ENCODE measurements around the gene ACOXL. TPM values are rescaled to one million over a fixed set of nuclear protein-coding genes. Genes with fewer than 3 reads are reported as not detected.

Gene ACOXL
- total and polyA plus RNA-seq, 2 of the 8 experiments (the other 6 are each of a cell fraction or from before 2014, with no cell fraction given) = 11.4 to 20.6 TPM

GRCh38 chr2:110810404-110810803, 78.0 kb downstream of the ACOXL start:
- DNase-seq (ENCODE audit: low read depth in 1 of 2, low spot score in 2 of 2) = no peak
- peaks cover 0 to 6% (median 0%) of the 10 kb centered on the region in 4 experiments; a peak in 1 of 7 replicates for H3K4me1 ChIP-seq (replicated peaks in 1 of 4; ENCODE audit: control insufficient read depth in 3 of 4, insufficient read depth in 4 of 4, low read length in 3 of 4)
- ChIA-PET POLR2A (ENCODE audit: partially characterized antibody) (no interaction called here), CTCF (ENCODE audit: partially characterized antibody) (interaction anchor here (5.5 kb wide), 1 partner anchor 43 kb away, joined by 52 read pairs; no protein-coding TSS in a partner anchor)
- 46% methylated on average over 2 of the region's 2 CpGs; no CpG with 5 or more reads in 1 of the 2 experiments for WGBS, 2 experiments (ENCODE audit: extremely low coverage in 1 of 2, insufficient coverage in 1 of 2, insufficient read length in 1 of 2, insufficient replicate concordance in 2 of 2, low coverage in 1 of 2, low lambda C conversion rate in 2 of 2, missing lambda C conversion rate in 1 of 2)
- no peak overlapping the region for H3K23ac ChIP-seq (ENCODE audit: insufficient read length)
- no peaks in the 10 kb centered on the region for H3K27me3 ChIP-seq (replicated peaks in 1 of 4; ENCODE audit: control insufficient read depth in 3 of 4, extremely low read depth in 1 of 4, insufficient read depth in 3 of 4, low read length in 3 of 4)
- no peak overlapping the region for H2BK20ac ChIP-seq (ENCODE audit: low read length)
- H4K91ac ChIP-seq (replicated peaks; ENCODE audit: insufficient read length, low read length) = no peak overlapping the region
- H2AFZ ChIP-seq (ENCODE audit: low read length) = no peak overlapping the region
- no peak overlapping the region for H3K27ac ChIP-seq (ENCODE audit: low read depth, low read length)
- H2BK5ac ChIP-seq (ENCODE audit: low read depth, low read length) = no peak overlapping the region
- peaks cover 5 to 18% (median 14%) of the 10 kb centered on the region in 4 experiments; a peak in 4 of 8 replicates for H3K36me3 ChIP-seq (ENCODE audit: control insufficient read depth in 2 of 4, insufficient read depth in 4 of 4, low read length in 3 of 4)
- no peaks in the 10 kb centered on the region for H3K79me1 ChIP-seq (ENCODE audit: low read depth, low read length)
- H3K14ac ChIP-seq (ENCODE audit: insufficient read length) = no peak overlapping the region
- FAIRE-seq = no peak
- no peak overlapping the region for H4K5ac ChIP-seq (ENCODE audit: insufficient read length, low read depth, low read length)
- H2BK12ac ChIP-seq (ENCODE audit: low read depth, low read length) = no peak overlapping the region
- H3K79me2 ChIP-seq (ENCODE audit: control insufficient read depth in 1 of 2, insufficient read depth in 2 of 2, low read length in 2 of 2) = no peaks in the 10 kb centered on the region
- H3K9me3 ChIP-seq (ENCODE audit: insufficient read depth in 2 of 2, low read depth in 1 of 2, low read length in 1 of 2) = no peaks in the 10 kb centered on the region
- H2AK5ac ChIP-seq (ENCODE audit: low read depth, low read length) = no peak overlapping the region
- H3K4ac ChIP-seq (replicated peaks; ENCODE audit: insufficient read length, low read depth, low read length) = no peak overlapping the region
- peaks cover 2 to 4% of the 10 kb centered on the region in 2 experiments for H4K20me1 ChIP-seq (replicated peaks in 1 of 2; ENCODE audit: control insufficient read depth in 1 of 2, insufficient read depth in 2 of 2, low read length in 2 of 2)
- no peak overlapping the region for H2BK120ac ChIP-seq (replicated peaks; ENCODE audit: low read depth, low read length)
- peaks cover 3% of the 10 kb centered on the region; the same call in 1 of the 2 replicates for H3K23me2 ChIP-seq (ENCODE audit: low read depth, low read length)
- H3K56ac ChIP-seq (replicated peaks; ENCODE audit: insufficient read length, low read depth, low read length) = no peak overlapping the region
- H4K8ac ChIP-seq (ENCODE audit: extremely low read depth, insufficient read depth, low read length) = no peak overlapping the region
- H3K18ac ChIP-seq (ENCODE audit: extremely low read depth, low read length) = no peak overlapping the region
- H2BK15ac ChIP-seq (ENCODE audit: low read length) = no peak overlapping the region; the same call in 1 of the 2 replicates
- H3K4me3 ChIP-seq (ENCODE audit: extremely low read depth in 1 of 4, insufficient read depth in 2 of 4, low read depth in 3 of 4, low read length in 4 of 4) = no peak overlapping the region
- H3K4me2 ChIP-seq (ENCODE audit: insufficient read depth in 1 of 2, low read depth in 2 of 2, low read length in 2 of 2) = no peak overlapping the region
- no peak overlapping the region for H3K9ac ChIP-seq (replicated peaks in 1 of 4; ENCODE audit: extremely low read depth in 1 of 4, low read depth in 3 of 4, low read length in 3 of 4)
- TF ChIP-seq GTF2F1 (IDR thresholded peaks at IDR 0.05; ENCODE audit: borderline replicate concordance, low read depth, low read length) (no peak), SP1 (IDR thresholded peaks at IDR 0.05; ENCODE audit: low read depth, low read length) (no peak), YY1 (IDR thresholded peaks at IDR 0.05; ENCODE audit: low read depth, low read length) (no peak), MAX (IDR thresholded peaks at IDR 0.05) (no peak)
